ENCODE results near the gene TRIM66.

The TRIM66 gene

DNA sequence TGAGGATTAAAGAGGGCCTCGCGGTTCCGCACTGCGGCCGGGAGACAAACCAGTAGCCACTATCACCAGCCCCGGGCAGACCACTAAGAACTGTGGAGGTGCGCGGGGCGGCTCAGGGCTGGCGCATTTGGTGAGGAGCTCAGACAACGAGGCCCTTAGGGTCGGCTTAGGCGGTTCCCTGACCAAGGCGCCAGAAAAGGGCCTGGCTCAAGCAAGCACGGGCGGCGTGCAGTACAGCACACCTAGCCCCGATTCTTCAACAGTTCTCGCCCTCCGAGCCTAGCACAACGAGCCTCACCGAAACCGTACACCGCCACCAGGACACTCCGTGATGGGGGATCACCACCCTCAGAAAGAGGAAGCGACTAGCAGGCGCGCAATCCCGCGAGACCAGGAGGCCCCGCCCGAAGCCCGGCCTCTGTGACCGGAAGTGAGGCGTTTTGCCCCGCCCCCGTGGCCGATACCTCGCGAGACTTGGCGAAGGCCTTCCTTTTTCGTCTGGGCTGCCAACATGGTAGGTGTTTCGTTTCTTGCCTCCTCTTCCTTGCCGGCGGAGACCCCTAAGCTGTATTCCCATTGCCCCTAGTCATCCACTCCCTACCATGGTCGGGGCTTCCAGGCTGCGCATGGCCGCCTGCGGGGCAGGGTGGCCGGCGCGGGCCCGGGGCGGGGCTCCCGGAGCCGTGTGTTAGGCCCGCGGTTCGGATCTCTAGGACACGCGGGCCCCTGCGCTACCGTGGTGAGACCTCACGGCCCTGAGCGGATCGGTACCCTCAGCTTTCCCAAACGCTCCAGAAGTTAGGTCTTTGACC is at the start of gene TRIM66, which contains the start of gene RPL27A:
Gene TRIM66, minus strand, starts transcription at position 363 of the 812 bp plus-strand sequence. CDS start 10,391 bp downstream, outside the sequence.
Gene RPL27A, plus strand, starts transcription at position 490 of the 812 bp plus-strand sequence. Its CDS starts 22 bp downstream, at position 512.
- in situ Hi-C loops (cut with MboI; ENCODE audit: low sequenced_read_pairs) = no loop called here

- in situ Hi-C loops (cut with MboI; ENCODE audit: low sequenced_read_pairs) = no loop called here
Observed at GRCh38 chr11:8731647-8732323, 49.3 kb upstream of the TRIM66 start.

- in situ Hi-C loops (cut with MboI; ENCODE audit: low sequenced_read_pairs) = no loop called here
Observed at GRCh38 chr11:8730697-8731020, 48.2 kb upstream of the TRIM66 start.

DNA sequence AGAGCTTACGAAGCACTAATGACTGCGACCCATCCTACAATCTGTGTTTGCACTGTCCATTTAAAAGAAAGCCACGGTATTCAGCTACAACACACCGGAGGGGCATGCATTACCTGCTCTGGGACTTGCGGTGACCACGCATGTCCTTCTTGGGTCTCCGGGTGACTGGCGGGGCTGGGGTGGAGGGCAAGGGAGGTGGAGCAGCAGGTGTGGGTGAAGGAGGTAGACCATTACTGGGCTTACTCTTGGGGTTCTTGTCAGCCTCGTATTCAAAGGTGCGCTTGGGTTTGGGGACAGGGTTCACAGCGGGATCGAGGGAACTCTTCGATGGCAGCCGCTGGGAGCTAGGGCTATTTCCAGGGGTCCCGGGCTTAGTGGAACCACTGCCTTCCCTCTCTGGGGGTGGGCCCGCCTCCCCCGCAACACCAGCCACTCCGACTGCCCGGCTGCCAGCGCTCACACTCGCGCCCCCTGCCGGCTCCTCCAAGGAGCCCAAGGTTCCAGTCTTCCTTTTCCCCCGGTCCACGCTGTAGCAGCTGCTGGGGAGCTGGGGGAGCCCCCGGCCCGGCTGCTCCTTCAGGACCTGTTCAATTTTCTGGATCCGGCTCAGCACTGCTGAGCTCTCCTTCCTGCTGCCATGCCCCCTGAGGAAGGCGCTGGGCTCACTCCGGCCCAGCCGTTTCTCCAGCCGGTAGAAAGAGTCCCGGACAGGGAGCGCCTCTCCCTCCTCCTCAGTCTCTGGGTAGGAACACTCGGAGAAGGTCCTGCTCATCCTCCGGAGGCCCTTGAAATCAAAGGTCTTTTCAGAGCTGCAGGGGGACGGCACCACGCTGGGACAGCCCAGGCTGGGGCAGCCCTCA is 47.6 kb upstream of the TRIM66 start:
- in situ Hi-C loops (cut with MboI; ENCODE audit: low sequenced_read_pairs) = no loop called here

DNA sequence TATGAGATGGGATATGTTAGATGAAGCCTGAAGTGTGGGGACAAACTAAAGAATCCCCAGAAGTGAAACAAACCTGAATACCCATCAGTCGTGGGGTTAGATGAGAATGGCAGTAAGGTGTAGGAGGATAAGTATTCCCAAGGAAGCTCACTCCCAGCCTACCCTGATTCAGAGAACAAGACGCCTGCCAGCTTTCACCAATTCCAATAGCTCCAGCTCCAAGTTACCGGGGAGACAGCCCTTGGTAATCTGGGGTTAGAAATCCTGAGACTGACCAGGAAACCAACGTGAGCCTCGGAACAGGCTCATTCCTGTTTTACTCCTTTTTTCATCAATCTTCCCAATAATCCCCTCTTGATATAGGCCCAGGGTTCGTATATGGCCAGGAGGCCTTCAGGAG is 46.6 kb upstream of the TRIM66 start:
- in situ Hi-C loops (cut with MboI; ENCODE audit: low sequenced_read_pairs) = no loop called here

DNA sequence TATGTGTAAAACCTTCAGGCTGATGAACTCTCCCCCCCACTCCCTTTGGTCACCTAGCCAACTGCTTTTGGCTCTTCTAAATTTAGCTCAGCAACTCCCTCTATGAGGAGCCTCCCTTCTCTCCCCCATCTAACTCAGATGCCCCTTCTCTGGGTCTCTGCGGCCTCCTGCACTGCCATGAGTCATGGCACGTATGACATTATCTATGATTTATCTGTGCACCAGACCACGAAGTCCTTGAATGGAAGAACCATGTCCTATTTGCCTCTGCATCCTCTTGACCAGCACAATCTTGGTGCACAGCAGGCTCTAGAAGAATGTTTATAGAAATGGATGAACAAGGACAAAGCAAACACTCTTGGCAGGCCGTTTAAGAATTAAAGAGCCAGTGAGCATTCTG is 46.1 kb upstream of the TRIM66 start:
- in situ Hi-C loops (cut with MboI; ENCODE audit: low sequenced_read_pairs) = no loop called here

DNA sequence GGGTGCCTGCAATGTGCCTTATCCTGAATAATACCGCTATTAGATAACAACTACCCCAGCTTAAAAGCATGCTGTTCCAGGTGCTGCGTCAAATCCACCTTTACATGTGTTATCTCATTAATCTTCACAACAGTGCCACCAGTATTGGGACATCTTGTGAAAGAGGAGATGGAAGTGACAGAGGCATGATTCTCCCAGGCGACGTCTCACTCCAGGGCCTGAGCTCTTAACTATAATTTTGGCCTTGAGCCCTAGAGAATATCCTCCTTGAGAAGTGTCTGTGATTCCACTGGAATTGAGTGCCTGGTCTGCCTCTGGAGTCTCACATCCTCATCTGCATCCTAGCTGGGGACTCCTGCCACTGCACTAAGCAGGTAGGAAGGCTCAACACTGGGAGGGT is 43.9 kb upstream of the TRIM66 start:
- in situ Hi-C loops (cut with MboI; ENCODE audit: low sequenced_read_pairs) = no loop called here

- in situ Hi-C loops (cut with MboI; ENCODE audit: low sequenced_read_pairs) = no loop called here
Observed at GRCh38 chr11:8724682-8725081, 42.2 kb upstream of the TRIM66 start.

DNA sequence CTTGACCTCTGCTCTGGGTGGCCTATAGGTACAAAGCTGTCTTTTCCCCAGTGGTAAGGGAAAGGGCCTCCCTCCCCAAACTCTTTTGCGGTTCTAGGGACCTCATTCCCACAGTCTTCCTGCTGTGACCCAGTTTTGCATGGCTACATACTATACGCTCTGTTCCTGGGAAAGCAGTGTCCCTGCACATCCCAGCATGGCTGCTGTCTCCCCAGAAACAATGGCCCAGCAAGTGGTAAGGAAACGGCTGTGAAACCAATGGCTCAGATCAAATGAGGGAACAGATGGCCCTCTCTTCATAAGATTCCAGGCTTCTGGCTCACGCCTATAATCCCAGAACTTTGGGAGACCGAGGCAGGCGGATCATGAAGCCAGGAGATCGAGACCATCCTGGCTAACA is 41.2 kb upstream of the TRIM66 start:
- in situ Hi-C loops (cut with MboI; ENCODE audit: low sequenced_read_pairs) = no loop called here

- in situ Hi-C loops (cut with MboI; ENCODE audit: low sequenced_read_pairs) = no loop called here
Observed at GRCh38 chr11:8722809-8723208, 40.3 kb upstream of the TRIM66 start.

DNA sequence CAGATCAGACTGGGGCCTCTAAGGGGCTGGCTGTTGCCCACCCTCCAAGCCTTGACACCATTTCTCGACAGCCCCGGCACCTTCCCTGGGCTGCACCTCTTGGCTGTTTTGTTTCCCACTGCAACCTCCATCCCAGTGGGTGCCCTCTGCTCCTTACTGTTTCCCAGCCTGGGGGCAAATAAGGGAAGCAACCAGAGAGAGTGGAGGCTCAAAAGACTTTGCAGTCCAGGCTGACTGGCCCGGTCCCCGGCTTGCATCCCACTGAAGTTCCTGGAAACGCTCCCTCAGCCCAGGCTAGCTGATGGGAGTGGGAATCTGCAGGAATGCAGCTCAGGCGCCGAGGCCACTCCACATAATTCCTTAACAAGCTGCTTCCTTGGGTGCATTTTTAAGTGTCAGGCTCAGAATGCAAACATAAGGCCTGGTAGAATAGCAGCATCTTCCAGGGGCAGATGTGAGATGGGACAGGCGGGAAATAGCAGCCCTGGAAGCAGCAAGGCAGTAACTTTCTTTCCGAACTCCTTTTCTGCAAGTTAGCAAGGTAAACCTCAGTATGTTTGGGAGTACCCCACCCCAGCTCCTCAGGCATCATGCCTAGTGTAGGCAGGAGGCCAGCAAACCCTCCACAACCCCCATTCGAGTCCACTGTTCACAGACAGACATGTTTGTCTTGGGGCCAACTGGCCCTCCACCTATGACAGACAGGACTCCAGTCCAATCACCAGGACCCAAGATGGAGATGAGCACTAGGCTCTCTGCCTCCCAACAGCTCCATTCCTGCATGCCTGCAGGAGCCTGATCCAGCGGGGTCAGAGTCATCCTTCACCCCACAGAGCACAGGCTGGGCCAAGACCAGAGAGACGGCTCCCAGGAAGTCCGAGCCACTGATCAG is 39.4 kb upstream of the TRIM66 start:
- in situ Hi-C loops (cut with MboI; ENCODE audit: low sequenced_read_pairs) = no loop called here

DNA sequence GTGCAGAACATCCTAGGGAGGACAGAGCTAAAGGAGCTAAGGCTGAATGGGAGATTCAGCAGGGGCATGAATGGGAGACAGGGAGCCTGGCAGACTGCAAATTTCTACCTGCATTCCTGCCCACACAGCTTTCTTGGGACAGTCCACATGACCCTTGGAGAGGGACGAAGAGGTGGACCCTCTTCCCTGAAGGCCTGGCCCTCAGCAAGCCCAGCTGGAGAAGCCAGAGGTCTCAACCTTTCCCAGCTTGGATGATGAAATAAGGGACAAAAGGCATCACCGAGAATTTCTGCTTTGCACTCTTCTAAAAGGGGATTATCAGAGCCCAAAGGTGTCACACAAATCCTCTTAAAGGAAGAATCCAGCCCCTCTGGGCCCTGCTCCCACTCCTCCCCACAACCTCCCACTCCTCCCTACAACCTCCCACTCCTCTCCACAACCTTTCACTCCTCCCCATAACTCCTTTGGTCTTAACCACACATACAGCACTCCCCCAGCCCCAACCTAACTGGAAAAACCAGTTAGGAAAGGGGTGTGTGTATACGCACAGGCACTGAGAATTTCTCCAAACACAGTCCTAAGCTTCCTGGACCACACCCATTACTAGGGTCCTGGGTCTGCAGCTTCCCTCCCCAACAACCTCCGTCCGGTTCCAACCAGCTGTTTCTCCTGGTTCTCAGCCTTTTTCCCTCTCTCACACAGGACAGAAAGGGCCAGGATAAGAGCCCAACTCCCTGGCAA is 38.6 kb upstream of the TRIM66 start:
- in situ Hi-C loops (cut with MboI; ENCODE audit: low sequenced_read_pairs) = no loop called here

DNA sequence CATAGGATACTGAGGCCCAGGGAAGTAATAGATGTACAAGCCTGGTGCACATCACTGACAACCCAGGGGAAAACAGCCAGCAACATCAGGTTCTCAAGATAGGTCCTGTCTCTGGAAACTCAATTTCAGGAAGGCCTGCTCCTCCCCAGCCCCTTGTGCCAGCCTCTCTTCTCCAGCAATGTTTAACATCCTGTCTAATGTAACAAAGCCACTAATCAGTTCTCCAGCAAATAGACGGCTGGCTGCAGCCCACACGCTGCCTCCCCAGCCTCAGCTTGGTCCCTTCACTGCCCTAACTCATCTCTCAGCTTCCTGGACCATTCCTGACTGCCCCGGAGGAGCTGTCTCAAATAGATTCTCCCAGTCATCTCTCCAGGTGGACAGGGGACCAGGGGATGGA is 37.9 kb upstream of the TRIM66 start:
- in situ Hi-C loops (cut with MboI; ENCODE audit: low sequenced_read_pairs) = no loop called here

DNA sequence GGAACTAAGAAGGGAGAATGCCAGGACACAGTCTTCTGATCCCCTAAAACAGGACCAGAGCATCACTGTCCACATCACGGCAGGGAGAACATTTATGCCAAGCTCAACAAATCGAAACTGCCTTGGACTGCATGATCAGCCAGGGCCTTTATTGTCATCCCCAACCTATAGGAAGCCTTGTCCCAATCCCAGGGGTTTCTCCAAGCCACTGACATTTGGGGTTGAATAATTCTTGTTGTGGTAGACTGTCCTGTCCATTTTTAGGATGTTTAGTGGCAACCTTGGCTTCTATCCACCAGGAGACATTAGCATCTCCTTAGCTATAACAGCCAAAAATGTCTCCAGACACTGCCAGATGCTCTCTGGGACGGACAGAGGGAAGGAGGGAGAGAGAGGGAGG is 37.3 kb upstream of the TRIM66 start:
- in situ Hi-C loops (cut with MboI; ENCODE audit: low sequenced_read_pairs) = no loop called here

DNA sequence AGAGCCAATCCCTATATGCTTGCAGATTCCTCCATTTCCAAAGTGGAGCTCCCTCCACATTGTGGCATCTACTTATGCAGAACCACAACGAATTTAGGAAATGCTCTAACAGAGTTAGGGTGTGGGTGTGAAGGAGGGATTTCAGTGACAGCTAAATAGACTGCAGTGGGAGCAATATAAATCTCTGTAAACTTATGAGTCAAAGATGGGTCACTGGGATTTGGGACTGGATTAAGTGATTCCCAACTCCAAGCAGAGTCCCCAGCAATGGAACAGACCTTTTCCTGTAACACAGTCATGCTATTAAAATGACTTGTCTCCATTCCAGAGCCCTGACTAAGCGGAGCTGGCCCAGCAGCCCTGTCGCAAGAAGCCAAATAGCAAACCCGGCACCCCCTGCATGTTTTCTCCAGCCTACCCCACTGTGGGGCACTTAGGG is 36.8 kb upstream of the TRIM66 start:
- in situ Hi-C loops (cut with MboI; ENCODE audit: low sequenced_read_pairs) = no loop called here

DNA sequence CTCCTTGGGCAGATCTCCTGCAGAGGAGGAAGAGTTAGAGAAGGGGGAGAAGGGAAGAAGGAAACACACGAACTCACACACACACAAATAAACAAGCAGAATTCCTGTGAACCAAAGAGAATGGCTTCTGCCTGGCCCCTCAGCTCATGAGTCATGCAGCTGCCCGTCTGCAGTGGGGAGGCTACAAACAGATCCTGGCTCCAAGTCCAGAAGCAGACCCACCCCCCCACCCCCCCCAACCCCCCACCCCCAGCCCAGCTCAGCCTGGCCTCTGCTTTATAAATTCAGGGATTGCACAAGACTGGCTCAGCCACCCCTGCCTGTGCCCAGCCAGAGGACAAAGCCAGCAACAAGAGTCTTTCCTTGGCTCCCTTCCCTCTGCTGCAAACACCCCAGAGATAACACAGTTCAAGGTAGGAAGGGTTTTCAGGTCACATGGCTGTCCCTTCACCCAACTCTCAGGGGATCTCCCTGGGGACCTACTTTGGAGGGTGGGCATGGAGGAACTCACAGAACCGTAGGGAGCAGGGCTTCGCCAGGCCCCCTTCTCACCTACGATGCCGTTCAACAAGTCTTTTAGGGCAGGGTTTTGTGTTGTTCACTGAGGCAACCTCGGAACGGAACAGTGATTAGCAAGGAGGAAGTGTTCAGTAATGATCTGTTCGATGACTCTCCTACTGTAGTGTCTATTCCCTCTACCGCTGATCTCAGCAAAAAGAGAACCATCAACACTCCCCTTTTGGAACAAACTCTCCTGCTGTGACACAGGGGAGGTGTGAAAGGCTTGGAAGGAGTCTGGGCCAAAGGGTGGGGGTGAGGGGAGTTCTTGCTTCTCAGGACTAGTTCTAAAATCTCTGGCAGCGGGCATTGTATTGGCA is 35.6 kb upstream of the TRIM66 start:
- in situ Hi-C loops (cut with MboI; ENCODE audit: low sequenced_read_pairs) = no loop called here

DNA sequence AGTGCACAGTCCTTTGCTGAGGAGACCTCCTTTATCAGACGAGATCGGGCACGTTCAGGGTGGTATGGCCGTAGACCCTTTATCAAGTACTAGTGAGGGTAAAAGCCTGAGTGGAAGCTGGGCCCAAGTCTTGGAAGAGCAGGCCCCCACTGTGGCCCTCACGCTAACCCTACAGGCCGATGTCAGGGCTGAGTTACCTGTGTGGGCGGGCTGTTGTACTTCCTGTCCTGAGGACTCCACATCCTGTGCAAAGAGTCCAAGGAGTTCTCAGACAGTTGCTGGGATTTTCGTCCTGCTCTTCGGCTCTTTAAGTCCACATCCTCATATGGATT is 35.0 kb upstream of the TRIM66 start:
- in situ Hi-C loops (cut with MboI; ENCODE audit: low sequenced_read_pairs) = no loop called here

DNA sequence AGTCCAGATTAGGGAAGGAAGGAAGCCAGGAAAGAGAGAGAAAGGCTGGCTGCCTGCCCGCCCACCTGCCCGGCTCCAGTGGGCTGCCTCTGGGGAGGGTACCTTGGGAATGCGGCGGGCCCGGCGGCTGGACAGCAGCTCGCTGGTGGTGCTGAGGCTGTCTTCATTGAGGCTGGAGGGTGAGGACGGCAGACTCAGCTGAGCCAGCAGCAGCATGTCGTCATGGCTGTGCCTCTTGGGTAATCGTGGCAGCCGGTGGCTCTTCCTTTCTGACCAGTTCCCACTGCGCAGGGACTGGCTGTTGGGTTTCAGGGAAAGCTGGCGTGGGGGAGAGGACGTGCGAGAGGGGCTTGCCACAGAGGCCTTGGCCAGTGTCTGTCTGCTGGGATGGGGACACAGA is 33.0 kb upstream of the TRIM66 start:
- in situ Hi-C loops (cut with MboI; ENCODE audit: low sequenced_read_pairs) = no loop called here

DNA sequence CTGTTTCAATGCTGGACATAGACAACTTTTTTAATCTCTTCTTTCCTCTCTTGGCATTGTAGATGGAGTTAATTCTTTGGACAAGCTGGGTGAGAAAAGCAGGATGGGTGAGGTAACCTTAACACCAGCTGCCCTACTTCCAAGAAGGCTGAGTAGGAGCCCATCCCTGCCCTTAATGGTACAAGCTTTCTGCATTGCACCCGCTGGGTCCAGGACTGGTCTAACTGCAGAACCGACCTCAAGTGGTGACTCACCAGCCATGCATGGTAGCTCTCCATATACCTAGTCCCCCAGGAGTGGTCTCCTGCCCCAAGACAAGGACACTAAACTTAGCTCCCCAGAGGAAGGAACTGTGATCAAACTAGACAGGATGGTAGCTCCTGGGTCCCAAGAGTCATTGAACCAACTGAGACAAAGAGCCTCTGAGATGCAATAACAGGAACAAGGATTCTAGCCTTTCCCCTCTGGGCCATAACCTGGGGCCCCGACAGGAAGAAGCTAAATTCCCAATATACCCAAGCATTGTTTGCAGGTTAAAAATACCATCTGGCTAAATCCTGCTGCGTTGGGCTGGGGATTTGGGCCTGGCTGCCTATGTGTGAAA is 32.3 kb upstream of the TRIM66 start:
- in situ Hi-C loops (cut with MboI; ENCODE audit: low sequenced_read_pairs) = no loop called here
